Measurements from ENCODE around the gene CLC.

DNA sequence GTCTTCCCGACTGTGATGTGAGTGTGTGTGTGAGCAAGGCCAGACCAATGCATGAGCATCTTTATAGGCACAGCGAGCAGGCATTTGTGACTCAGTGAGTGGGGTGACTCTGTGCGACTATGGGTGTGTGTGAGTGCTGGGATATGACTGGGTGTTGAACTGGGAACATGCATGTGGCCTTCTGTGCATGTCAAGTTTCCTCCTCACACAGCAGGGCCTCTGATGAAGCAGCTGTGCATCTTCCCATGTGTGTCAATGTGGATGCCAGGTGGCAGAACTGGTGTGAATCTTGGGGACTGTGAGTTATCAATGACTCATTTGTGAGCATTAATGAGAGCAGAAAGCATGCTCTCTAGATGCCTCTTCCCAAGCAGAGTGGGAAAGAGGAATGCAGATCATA is 45.7 kb downstream of the CLC start:
- TF ChIP-seq KMT2B (CRISPR knock-in tag; IDR thresholded peaks at IDR 0.05) (no peak), SIN3A (IDR thresholded peaks at IDR 0.05; ENCODE audit: borderline replicate concordance, low read depth, low read length) (no peak)
